Left lung (tissue), 10 donors: ENCODE data around the gene SEMG2. TPM values are rescaled to one million over a fixed set of nuclear protein-coding genes. Genes with fewer than 3 reads are reported as not detected.

Source experiments
- ATAC-seq: fragments of 200-7000 bp; cut with Tn5 transposase; one replicate; pipeline ENCODE4 v1.9.1; 2020; ENCODE audit warnings: moderate library complexity
- DNase-seq, 4 donors: peaks; one replicate each; pipeline ENCODE4 v3.0.0-alpha.2; 2013 to 2020
- H3K27ac ChIP-seq, 2 donors: fragments of 200-600 bp; sonication (generic) in 1 of 2; one replicate each; pipeline versions ENCODE4 v1.5.0 to v1.8.0; 2020 to 2021
- H3K27me3 ChIP-seq, 2 donors: fragments of 200-600 bp; sonication (generic) in 1 of 2; one replicate each; pipeline versions ENCODE4 v1.5.0 to v1.8.0; 2020 to 2021
- H3K36me3 ChIP-seq, 2 donors: fragments of 200-600 bp; sonication (generic) in 1 of 2; one replicate each; pipeline versions ENCODE4 v1.5.0 to v1.8.0; 2020 to 2021
- H3K4me1 ChIP-seq, 2 donors: fragments of 200-600 bp; one replicate each; pipeline ENCODE4 v1.8.0; 2021
- H3K4me3 ChIP-seq, 2 donors: fragments of 200-600 bp; sonication (generic) in 1 of 2; one replicate each; pipeline versions ENCODE4 v1.5.0 to v1.8.0; 2020 to 2021; ENCODE audit warnings: mild to moderate bottlenecking in 1 of 2
- H3K9me3 ChIP-seq, 2 donors: fragments of 200-600 bp; sonication (generic) in 1 of 2; one replicate each; pipeline versions ENCODE4 v1.5.0 to v1.8.0; 2020 to 2021
- CTCF ChIP-seq, 2 donors: fragments of 200-600 bp; sonication (generic) in 1 of 2; IDR thresholded peaks; one replicate each; pipeline versions ENCODE4 v1.5.0 to v1.8.0; 2021; ENCODE audit warnings: antibody characterized with exemption in 2 of 2
- intact Hi-C, 2 donors: fragments of 100-400 bp; cut with DNase I; formaldehyde crosslinking; loops; one replicate each; pipeline versions ENCODE4 v1.11.2 to v1.14.2; 2022
- polyA plus RNA-seq, 6 donors: library from polyadenylated mRNA; unstranded; fragments of 120-200 nt; gene quantifications; one replicate each; pipeline ENCODE4 v1.2.1, GENCODE V29; 2013; ENCODE audit not compliant: insufficient read length in 6 of 6
- total RNA-seq, 2 donors: library from RNA; stranded (reverse); fragmentation: NEBNext Ultra II Directional; extraction: Animal tissue kit (Norgen Biotek cat#: 25700); gene quantifications; one replicate each; pipeline ENCODE4 v1.2.1, GENCODE V29; 2021
- donor health status: DM: no; HTN: yes; CAD: no.
- donor health status: DM: no; HTN: no; CAD: no.

The SEMG2 gene
- total and polyA plus RNA-seq, 8 donors: not detected

DNA sequence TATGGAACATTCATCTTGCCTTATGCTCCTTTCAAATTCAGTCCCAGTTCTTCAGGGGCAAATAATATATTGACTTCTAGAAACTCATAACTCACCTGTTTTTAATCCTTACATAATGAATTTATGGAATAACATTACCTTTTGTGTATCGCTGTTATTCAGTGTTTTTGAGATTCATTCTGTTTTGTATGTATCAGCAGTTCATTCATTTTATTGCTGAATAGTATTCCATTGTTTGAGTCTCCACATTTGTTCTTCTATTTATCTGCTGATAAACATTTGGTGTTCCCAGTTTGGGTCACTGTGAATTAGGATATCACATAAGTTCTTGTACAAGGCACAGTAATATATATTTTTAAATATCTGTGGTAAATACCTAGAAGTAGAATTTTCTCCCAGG lies 5.1 kb downstream of the SEMG2 start:
- Histone ChIP-seq H3K4me1 (no peaks in the 10 kb centered on the region), H3K36me3 (no peaks in the 10 kb centered on the region), H3K27me3 (peaks cover 3 to 16% of the 10 kb centered on the region in 2 donors), H3K27ac (no peak overlapping the region), H3K4me3 (no peak overlapping the region), H3K9me3 (no peaks in the 10 kb centered on the region)
- no peak for DNase-seq
- intact Hi-C loops: no loop called here
- TF ChIP-seq CTCF (IDR thresholded peaks at IDR 0.05): no peak
- no peak for ATAC-seq

- intact Hi-C loops: no loop called here
- no peak overlapping the region for H3K4me3 ChIP-seq
- H3K9me3 ChIP-seq: peaks cover 0 to 3% of the 10 kb centered on the region in 2 donors
- no peaks in the 10 kb centered on the region for H3K36me3 ChIP-seq
- DNase-seq (peak in 2 of 4 donors; percentile 42 to 92), ATAC-seq (peak; percentile 88)
- H3K4me1 ChIP-seq: no peaks in the 10 kb centered on the region
- no peak overlapping the region for H3K27ac ChIP-seq
- TF ChIP-seq CTCF (IDR thresholded peaks at IDR 0.05): peak; percentile 23 to 60
- peaks cover 3 to 14% of the 10 kb centered on the region in 2 donors for H3K27me3 ChIP-seq
Observed at GRCh38 chr20:45229264-45230056, 8.3 kb downstream of the SEMG2 start.

GRCh38 chr20:45230631-45231030 lies 9.5 kb downstream of the SEMG2 start:
- Histone ChIP-seq H3K4me3 (no peak overlapping the region), H3K27ac (no peak overlapping the region), H3K4me1 (no peaks in the 10 kb centered on the region), H3K27me3 (peaks cover 8 to 14% of the 10 kb centered on the region in 2 donors), H3K36me3 (no peaks in the 10 kb centered on the region), H3K9me3 (peaks cover 0 to 6% of the 10 kb centered on the region in 2 donors)
- intact Hi-C loops: no loop called here
- ATAC-seq (no peak), DNase-seq (no peak)
- TF ChIP-seq CTCF (IDR thresholded peaks at IDR 0.05): no peak

DNA sequence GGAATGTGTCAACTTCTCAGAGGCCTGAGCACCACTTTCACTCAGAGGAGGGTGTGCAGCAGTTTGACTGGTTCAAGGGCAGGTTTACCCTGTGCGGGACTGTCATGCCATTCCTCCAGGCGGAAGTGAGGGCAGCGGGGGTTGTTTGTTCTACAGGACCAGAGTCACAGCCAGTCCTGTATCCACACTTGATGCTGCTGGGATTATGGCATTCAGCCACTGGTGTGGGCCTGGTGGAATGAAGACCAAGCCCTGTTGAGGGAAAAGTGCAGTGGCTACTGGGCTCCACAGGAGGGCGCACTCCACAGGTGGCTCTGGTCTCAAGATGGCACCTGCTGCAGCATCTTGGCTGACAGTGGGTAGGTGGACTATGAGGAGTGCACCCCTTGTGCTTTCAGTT lies 14.8 kb downstream of the SEMG2 start:
- Histone ChIP-seq H3K4me3 (no peak overlapping the region), H3K9me3 (peaks cover 0 to 6% of the 10 kb centered on the region in 2 donors), H3K36me3 (no peaks in the 10 kb centered on the region), H3K4me1 (no peaks in the 10 kb centered on the region), H3K27ac (no peak overlapping the region), H3K27me3 (peaks cover 0 to 5% of the 10 kb centered on the region in 2 donors)
- ATAC-seq (peak; percentile 92), DNase-seq (peak in 3 of 4 donors; percentile 17 to 70 (median 56))
- intact Hi-C loops: no loop called here
- TF ChIP-seq CTCF (IDR thresholded peaks at IDR 0.05): peak; percentile 34 to 52

DNA sequence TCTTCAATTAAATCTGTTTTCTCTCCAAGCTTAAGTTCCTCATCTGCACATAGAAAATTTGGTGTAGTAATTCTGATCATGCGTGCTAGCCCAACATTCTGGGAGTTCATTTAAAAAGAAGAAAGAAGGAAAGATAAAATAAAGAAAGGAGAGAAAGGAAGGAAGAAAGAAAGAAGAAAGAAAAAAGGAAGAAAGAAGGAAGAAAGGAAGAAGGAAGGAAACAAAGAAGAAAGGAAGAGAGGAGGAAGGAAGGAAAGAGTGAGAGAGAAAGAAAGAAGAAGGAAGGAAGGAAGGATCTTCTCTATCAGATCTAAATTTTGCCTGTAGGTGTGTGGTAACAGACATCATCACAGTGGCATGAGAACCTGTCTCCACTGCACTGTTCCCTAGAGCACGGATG lies 17.0 kb downstream of the SEMG2 start:
- H3K27ac ChIP-seq: no peak overlapping the region
- ATAC-seq: no peak
- TF ChIP-seq CTCF (IDR thresholded peaks at IDR 0.05): no peak
- intact Hi-C loops: no loop called here
- H3K9me3 ChIP-seq: peaks cover 0 to 6% of the 10 kb centered on the region in 2 donors
- H3K36me3 ChIP-seq: no peaks in the 10 kb centered on the region
- no peak for DNase-seq
- H3K27me3 ChIP-seq: peaks cover 0 to 5% of the 10 kb centered on the region in 2 donors
- H3K4me1 ChIP-seq: no peaks in the 10 kb centered on the region
- H3K4me3 ChIP-seq: no peak overlapping the region
